Renal pelvis (tissue), 4 donors: ENCODE measurements around the gene SLC10A7. TPM values are rescaled to one million over a fixed set of nuclear protein-coding genes. Genes with fewer than 3 reads are reported as not detected.

Source experiments
- DNase-seq: peaks from one replicate; pipeline ENCODE4 v3.0.0-alpha.2; 2013
- polyA plus RNA-seq, 3 donors: library from polyadenylated mRNA; unstranded; fragments of 120-200 nt; gene quantifications; one replicate each; pipeline ENCODE4 v1.2.1, GENCODE V29; 2013; ENCODE audit not compliant: insufficient read length in 3 of 3

The SLC10A7 gene
- polyA plus RNA-seq, 3 donors, result 13.3 to 16.4 (median 14.0) TPM

- DNase-seq, result no peak
Observed at GRCh38 chr4:146443525-146443924, 78.2 kb downstream of the SLC10A7 start.

- DNase-seq, result no peak
Observed at GRCh38 chr4:146442801-146443200, 78.9 kb downstream of the SLC10A7 start.

- DNase-seq, result no peak
Observed at GRCh38 chr4:146439999-146440398, 81.7 kb downstream of the SLC10A7 start.

- no peak for DNase-seq
Observed at GRCh38 chr4:146439437-146439836, 82.3 kb downstream of the SLC10A7 start.

- no peak for DNase-seq
Observed at GRCh38 chr4:146437778-146438177, 84.0 kb downstream of the SLC10A7 start.

- no peak for DNase-seq
Observed at GRCh38 chr4:146436423-146437162, 85.1 kb downstream of the SLC10A7 start.

- no peak for DNase-seq
Observed at GRCh38 chr4:146435962-146436361, 85.8 kb downstream of the SLC10A7 start.

- no peak for DNase-seq
Observed at GRCh38 chr4:146432065-146432464, 89.7 kb downstream of the SLC10A7 start.

GRCh38 chr4:146428298-146428697 is 93.4 kb downstream of the SLC10A7 start:
- DNase-seq, result no peak

- DNase-seq, result no peak
Observed at GRCh38 chr4:146417822-146418221, 103.9 kb downstream of the SLC10A7 start.

- DNase-seq, result no peak
Observed at GRCh38 chr4:146415829-146416228, 105.9 kb downstream of the SLC10A7 start.

- DNase-seq, result no peak
Observed at GRCh38 chr4:146407669-146408084, 114.1 kb downstream of the SLC10A7 start.

GRCh38 chr4:146407257-146407656 is 114.5 kb downstream of the SLC10A7 start:
- DNase-seq, result no peak

- DNase-seq, result no peak
Observed at GRCh38 chr4:146401274-146401673, 120.5 kb downstream of the SLC10A7 start.

- no peak for DNase-seq
Observed at GRCh38 chr4:146398896-146399445, 122.8 kb downstream of the SLC10A7 start.

- no peak for DNase-seq
Observed at GRCh38 chr4:146398404-146398803, 123.3 kb downstream of the SLC10A7 start.

- DNase-seq, result no peak
Observed at GRCh38 chr4:146389561-146389960, 132.2 kb downstream of the SLC10A7 start.

- DNase-seq, result no peak
Observed at GRCh38 chr4:146382194-146382593, 139.5 kb downstream of the SLC10A7 start.

GRCh38 chr4:146381263-146381872 is 140.4 kb downstream of the SLC10A7 start:
- DNase-seq, result no peak

GRCh38 chr4:146379744-146380143 is 142.0 kb downstream of the SLC10A7 start:
- DNase-seq, result no peak

GRCh38 chr4:146371812-146372211 is 149.9 kb downstream of the SLC10A7 start:
- DNase-seq, result no peak

GRCh38 chr4:146370841-146371240 is 150.9 kb downstream of the SLC10A7 start:
- no peak for DNase-seq

GRCh38 chr4:146369446-146369845 is 152.3 kb downstream of the SLC10A7 start:
- no peak for DNase-seq
